Measurements from ENCODE around the gene ALG14. TPM values are rescaled to one million over a fixed set of nuclear protein-coding genes. Genes with fewer than 3 reads are reported as not detected.

Gene ALG14
- total and polyA plus RNA-seq, 10 of the 15 experiments (the other 5 are each of a cell fraction or from before 2014, with no cell fraction given): 2.6 to 19.2 (median 7.5) TPM

- FAIRE-seq: no peak
- Histone ChIP-seq H3K4me3 (no peak overlapping the region), H2AFZ (ENCODE audit: control insufficient read depth, low read depth, low read length) (no peak overlapping the region), H3K4me2 (ENCODE audit: control insufficient read depth, insufficient read depth) (no peak overlapping the region), H3K79me2 (ENCODE audit: control insufficient read depth, insufficient read depth, low read length) (no peaks in the 10 kb centered on the region), H3K9me3 (replicated peaks; ENCODE audit: control insufficient read depth, insufficient read depth, low read length) (no peaks in the 10 kb centered on the region), H3K36me3 (ENCODE audit: control insufficient read depth in 2 of 2, insufficient read depth in 2 of 2, low read length in 1 of 2) (no peaks in the 10 kb centered on the region), H3K27me3 (replicated peaks in 1 of 2; ENCODE audit: control insufficient read depth in 2 of 2, insufficient read depth in 2 of 2, low read length in 1 of 2) (no peaks in the 10 kb centered on the region), H3K27ac (ENCODE audit: control insufficient read depth, insufficient read depth) (no peak overlapping the region), H3K9ac (ENCODE audit: control insufficient read depth, insufficient read depth, low read length) (no peak overlapping the region), H3K4me1 (ENCODE audit: control insufficient read depth, insufficient read depth, low read length) (no peaks in the 10 kb centered on the region; the same call in 1 of the 2 replicates), H4K20me1 (ENCODE audit: control insufficient read depth, insufficient read depth) (no peaks in the 10 kb centered on the region)
- WGBS (ENCODE audit: insufficient coverage, insufficient replicate concordance, low lambda C conversion rate, missing lambda C conversion rate): 82% methylated on average over 8 of the region's 8 CpGs
- in situ Hi-C loops (cut with MboI) (no loop called here), intact Hi-C loops (cut with micrococcal nuclease; ENCODE audit: unreplicated experiment) (loop anchor here (10.0 kb wide), 1 partner anchor 271 kb away; the partner anchor contains the start of gene RWDD3)
- BruUV-seq (replicated peaks): no TSS peak
- SMC1A ChIA-PET (ENCODE audit: uncharacterized antibody, unreplicated experiment): interaction anchor here (0.6 to 1.8 kb wide), 3 partner anchors 50 to 110 kb away, joined by 3 read pairs; no protein-coding TSS in a partner anchor
- TF ChIP-seq ZNF384 (IDR thresholded peaks at IDR 0.05; ENCODE audit: borderline replicate concordance, low read depth, low read length) (no peak), IRF5 (IDR thresholded peaks at IDR 0.05; ENCODE audit: borderline replicate concordance) (no peak), EP300 (IDR thresholded peaks at IDR 0.05; ENCODE audit: borderline replicate concordance in 1 of 2, control insufficient read depth in 1 of 2, low read depth in 2 of 2, low read length in 2 of 2) (no peak), PML (IDR thresholded peaks at IDR 0.05; ENCODE audit: low read length) (no peak), RELA (IDR thresholded peaks at IDR 0.05; ENCODE audit: borderline replicate concordance, partially characterized antibody) (no peak), HDGF (IDR thresholded peaks at IDR 0.05) (no peak), CEBPB (IDR thresholded peaks at IDR 0.05; ENCODE audit: borderline replicate concordance in 1 of 2, low read depth in 2 of 2, low read length in 2 of 2) (no peak), IKZF2 (IDR thresholded peaks at IDR 0.05) (no peak), SIX5 (IDR thresholded peaks at IDR 0.05; ENCODE audit: low read depth, low read length, severe bottlenecking) (no peak), SMC3 (IDR thresholded peaks at IDR 0.05; ENCODE audit: borderline replicate concordance, low read length) (no peak)
- no peak for DNase-seq (ENCODE audit: low read depth, low spot score)
- RAD21 ChIA-PET (ENCODE audit: unreplicated experiment): no interaction called here
- CTCF ChIA-PET: interaction anchor here (0.6 to 0.9 kb wide), 2 partner anchors 106 to 367 kb away, joined by 3 to 4 read pairs; no protein-coding TSS in a partner anchor
- POLR2A ChIA-PET: no interaction called here
- ATAC-seq: no peak
These were observed 108.9 kb downstream of the ALG14 start for GRCh38 chr1:94963864-94964263.
